OCI-LY3 (cell line): Measurements from ENCODE around the gene SPON1.

Experiments
- CTCF ChIP-seq: fragments of 200-600, 300-600 bp; sonication (generic); IDR thresholded peaks from 2 replicates; pipeline ENCODE4 v1.5.1; 2014; ENCODE audit warnings: antibody characterized with exemption, low read length, low read depth
- EZH2phosphoT487 ChIP-seq: fragments of 200-600 bp; shearing (Covaris generic); IDR thresholded peaks from 2 replicates; pipeline ENCODE4 v1.6.1; 2018; ENCODE audit warnings: antibody characterized with exemption, mixed run types, low read depth

- no peak for TF ChIP-seq CTCF
- no peak for TF ChIP-seq EZH2phosphoT487
Measured at GRCh38 chr11:14059491-14059890, 97.0 kb downstream of the SPON1 start.
